ENCODE measurements around the gene CBLIF. TPM values are rescaled to one million over a fixed set of nuclear protein-coding genes. Genes with fewer than 3 reads are reported as not detected.

The CBLIF gene
- total and polyA plus RNA-seq, 2 of the 13 experiments (the other 11 are each of a cell fraction or from before 2014, with no cell fraction given), result not detected

- TF ChIP-seq, protein P1, sequence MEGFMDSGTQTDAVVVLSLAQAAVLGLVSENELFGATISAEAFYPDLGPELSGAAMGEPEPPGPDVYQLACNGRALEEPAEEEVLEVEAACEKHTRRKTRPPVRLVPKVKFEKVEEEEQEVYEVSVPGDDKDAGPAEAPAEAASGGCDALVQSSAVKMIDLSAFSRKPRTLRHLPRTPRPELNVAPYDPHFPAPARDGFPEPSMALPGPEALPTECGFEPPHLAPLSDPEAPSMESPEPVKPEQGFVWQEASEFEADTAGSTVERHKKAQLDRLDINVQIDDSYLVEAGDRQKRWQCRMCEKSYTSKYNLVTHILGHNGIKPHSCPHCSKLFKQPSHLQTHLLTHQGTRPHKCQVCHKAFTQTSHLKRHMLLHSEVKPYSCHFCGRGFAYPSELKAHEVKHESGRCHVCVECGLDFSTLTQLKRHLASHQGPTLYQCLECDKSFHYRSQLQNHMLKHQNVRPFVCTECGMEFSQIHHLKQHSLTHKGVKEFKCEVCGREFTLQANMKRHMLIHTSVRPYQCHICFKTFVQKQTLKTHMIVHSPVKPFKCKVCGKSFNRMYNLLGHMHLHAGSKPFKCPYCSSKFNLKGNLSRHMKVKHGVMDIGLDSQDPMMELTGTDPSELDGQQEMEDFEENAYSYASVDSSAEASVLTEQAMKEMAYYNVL (CRISPR knock-in tag; IDR thresholded peaks at IDR 0.05; ENCODE audit: borderline replicate concordance), result peak; percentile 37; the same call in 1 of the 2 replicates
- TF ChIP-seq ZNF138 (CRISPR knock-in tag; IDR thresholded peaks at IDR 0.05; ENCODE audit: low read depth) (no peak), ZNF780A (CRISPR knock-in tag; IDR thresholded peaks at IDR 0.05) (no peak), SALL2 (CRISPR knock-in tag; IDR thresholded peaks at IDR 0.05) (peak; percentile 81; the same call in 1 of the 2 replicates), REXO4 (CRISPR knock-in tag; IDR thresholded peaks at IDR 0.05; ENCODE audit: borderline replicate concordance) (0 out of 2 replicates have a peak, but pooled peaks have one; percentile 14), ZNF761 (CRISPR knock-in tag; conservative IDR thresholded peaks at IDR 0.05) (peak; percentile 64), KLF6 (CRISPR knock-in tag; IDR thresholded peaks at IDR 0.05) (peak; percentile 76; the same call in 1 of the 2 replicates), SMARCC2 (IDR thresholded peaks at IDR 0.05) (no peak), HNRNPH1 (optimal IDR thresholded peaks at IDR 0.05; ENCODE audit: low read depth, low read length) (no peak), HNRNPK (IDR thresholded peaks at IDR 0.05; ENCODE audit: low read depth, low read length, poor library complexity, severe bottlenecking) (peak; percentile 28), SP5 (CRISPR knock-in tag; IDR thresholded peaks at IDR 0.05; ENCODE audit: borderline replicate concordance, low read depth) (peak; percentile 65; the same call in 1 of the 2 replicates), MLXIP (CRISPR knock-in tag; IDR thresholded peaks at IDR 0.05; ENCODE audit: borderline replicate concordance) (no peak), SNAPC2 (CRISPR knock-in tag; IDR thresholded peaks at IDR 0.05) (no peak), ESRRA (CRISPR knock-in tag; IDR thresholded peaks at IDR 0.05; ENCODE audit: low read depth) (peak; percentile 56), REST (IDR thresholded peaks at IDR 0.05; ENCODE audit: borderline replicate concordance in 1 of 2, low read depth in 1 of 2, low read length in 2 of 2) (peak in 1 of 2 experiments; percentile 53; a peak in 1 of 4 replicates)
- TF ChIP-seq, protein P2, sequence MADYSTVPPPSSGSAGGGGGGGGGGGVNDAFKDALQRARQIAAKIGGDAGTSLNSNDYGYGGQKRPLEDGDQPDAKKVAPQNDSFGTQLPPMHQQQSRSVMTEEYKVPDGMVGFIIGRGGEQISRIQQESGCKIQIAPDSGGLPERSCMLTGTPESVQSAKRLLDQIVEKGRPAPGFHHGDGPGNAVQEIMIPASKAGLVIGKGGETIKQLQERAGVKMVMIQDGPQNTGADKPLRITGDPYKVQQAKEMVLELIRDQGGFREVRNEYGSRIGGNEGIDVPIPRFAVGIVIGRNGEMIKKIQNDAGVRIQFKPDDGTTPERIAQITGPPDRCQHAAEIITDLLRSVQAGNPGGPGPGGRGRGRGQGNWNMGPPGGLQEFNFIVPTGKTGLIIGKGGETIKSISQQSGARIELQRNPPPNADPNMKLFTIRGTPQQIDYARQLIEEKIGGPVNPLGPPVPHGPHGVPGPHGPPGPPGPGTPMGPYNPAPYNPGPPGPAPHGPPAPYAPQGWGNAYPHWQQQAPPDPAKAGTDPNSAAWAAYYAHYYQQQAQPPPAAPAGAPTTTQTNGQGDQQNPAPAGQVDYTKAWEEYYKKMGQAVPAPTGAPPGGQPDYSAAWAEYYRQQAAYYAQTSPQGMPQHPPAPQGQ (CRISPR knock-in tag; IDR thresholded peaks at IDR 0.05; ENCODE audit: borderline replicate concordance), result no peak
These were observed 34.9 kb downstream of the CBLIF start, which contains the start of gene MRPL16 (continued) for GRCh38 chr11:59810189-59810910.
